ENCODE data around the gene ELFN1.

ELFN1 gene

DNA sequence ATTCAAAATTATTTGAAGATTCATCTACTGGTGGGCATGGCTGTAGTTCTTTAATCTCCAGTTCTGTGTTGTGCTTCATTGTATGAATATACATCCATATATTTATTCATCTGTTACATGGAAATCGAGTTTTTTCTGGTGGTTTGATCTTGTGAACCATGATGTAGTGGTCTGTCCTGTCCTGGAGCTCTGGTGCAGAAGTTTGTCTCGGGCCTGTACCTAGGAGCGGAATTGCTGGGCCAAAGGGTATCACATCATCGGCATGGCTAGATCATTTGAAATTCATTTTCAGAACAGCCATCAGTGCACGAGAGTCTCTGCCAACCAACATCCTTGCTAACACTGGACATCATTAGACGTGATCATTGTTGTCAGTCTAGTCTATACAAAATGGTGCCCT is 107.0 kb downstream of the ELFN1 start:
- Histone ChIP-seq H3K9me2 (replicated peaks; ENCODE audit: low read depth, low read length) (no peaks in the 10 kb centered on the region), H3K9me3 (ENCODE audit: insufficient read depth, low read depth, low read length) (no peaks in the 10 kb centered on the region; the same call in 1 of the 2 replicates), H3K4me1 (ENCODE audit: insufficient read depth, low read length, poor library complexity, severe bottlenecking) (no peaks in the 10 kb centered on the region), H3F3A (ENCODE audit: low read depth) (no peaks in the 10 kb centered on the region), H3K79me2 (ENCODE audit: insufficient read depth, low read length) (no peaks in the 10 kb centered on the region), H3K9ac (ENCODE audit: low read depth, low read length, poor library complexity, severe bottlenecking) (no peak overlapping the region), H4K20me1 (ENCODE audit: insufficient read depth, low read length, poor library complexity, severe bottlenecking) (no peaks in the 10 kb centered on the region), H3K36me3 (ENCODE audit: insufficient read depth, low read length) (no peaks in the 10 kb centered on the region), H3K4me3 (ENCODE audit: low read length, poor library complexity, severe bottlenecking) (no peak overlapping the region), H3K27me3 (ENCODE audit: insufficient read depth, low read length, poor library complexity, severe bottlenecking) (no peaks in the 10 kb centered on the region), H2AFZ (ENCODE audit: low read length) (no peak overlapping the region), H3K4me2 (ENCODE audit: low read depth, low read length, poor library complexity, severe bottlenecking) (no peak overlapping the region)
- no peak for TF ChIP-seq EZH2phosphoT487 (IDR thresholded peaks at IDR 0.05; ENCODE audit: borderline replicate concordance)
- TF ChIP-seq, protein P1, sequence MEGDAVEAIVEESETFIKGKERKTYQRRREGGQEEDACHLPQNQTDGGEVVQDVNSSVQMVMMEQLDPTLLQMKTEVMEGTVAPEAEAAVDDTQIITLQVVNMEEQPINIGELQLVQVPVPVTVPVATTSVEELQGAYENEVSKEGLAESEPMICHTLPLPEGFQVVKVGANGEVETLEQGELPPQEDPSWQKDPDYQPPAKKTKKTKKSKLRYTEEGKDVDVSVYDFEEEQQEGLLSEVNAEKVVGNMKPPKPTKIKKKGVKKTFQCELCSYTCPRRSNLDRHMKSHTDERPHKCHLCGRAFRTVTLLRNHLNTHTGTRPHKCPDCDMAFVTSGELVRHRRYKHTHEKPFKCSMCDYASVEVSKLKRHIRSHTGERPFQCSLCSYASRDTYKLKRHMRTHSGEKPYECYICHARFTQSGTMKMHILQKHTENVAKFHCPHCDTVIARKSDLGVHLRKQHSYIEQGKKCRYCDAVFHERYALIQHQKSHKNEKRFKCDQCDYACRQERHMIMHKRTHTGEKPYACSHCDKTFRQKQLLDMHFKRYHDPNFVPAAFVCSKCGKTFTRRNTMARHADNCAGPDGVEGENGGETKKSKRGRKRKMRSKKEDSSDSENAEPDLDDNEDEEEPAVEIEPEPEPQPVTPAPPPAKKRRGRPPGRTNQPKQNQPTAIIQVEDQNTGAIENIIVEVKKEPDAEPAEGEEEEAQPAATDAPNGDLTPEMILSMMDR (conservative IDR thresholded peaks at IDR 0.05; ENCODE audit: low read length), result no peak

DNA sequence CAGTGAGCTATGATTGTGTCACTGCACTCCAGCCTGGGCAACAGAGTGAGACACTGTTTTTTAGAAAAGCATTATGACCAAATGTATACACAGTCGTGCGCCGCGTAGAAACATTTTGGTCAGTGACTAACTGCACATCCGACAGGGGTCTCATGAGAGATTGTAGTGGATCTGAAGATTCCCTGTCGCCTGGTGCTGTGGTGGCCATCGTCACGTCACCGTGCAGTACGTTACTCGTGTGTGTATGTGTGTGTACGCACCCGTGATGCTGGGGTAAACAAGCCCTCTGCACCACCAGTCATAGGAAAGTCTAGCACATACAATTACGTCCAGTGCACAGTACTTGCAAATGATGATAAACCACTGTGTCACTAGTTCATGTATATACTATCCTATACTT is 109.4 kb downstream of the ELFN1 start:
- H3K4me3 ChIP-seq (ENCODE audit: low read length, poor library complexity, severe bottlenecking), result no peak overlapping the region
- H3F3A ChIP-seq (ENCODE audit: low read depth), result no peaks in the 10 kb centered on the region
- no peak overlapping the region for H3K4me2 ChIP-seq (ENCODE audit: low read depth, low read length, poor library complexity, severe bottlenecking)
- no peaks in the 10 kb centered on the region for H4K20me1 ChIP-seq (ENCODE audit: insufficient read depth, low read length, poor library complexity, severe bottlenecking)
- no peak overlapping the region for H3K9ac ChIP-seq (ENCODE audit: low read depth, low read length, poor library complexity, severe bottlenecking)
- H2AFZ ChIP-seq (ENCODE audit: low read length), result no peak overlapping the region
- H3K36me3 ChIP-seq (ENCODE audit: insufficient read depth, low read length), result no peaks in the 10 kb centered on the region
- H3K9me2 ChIP-seq (replicated peaks; ENCODE audit: low read depth, low read length), result no peaks in the 10 kb centered on the region
- no peaks in the 10 kb centered on the region for H3K27me3 ChIP-seq (ENCODE audit: insufficient read depth, low read length, poor library complexity, severe bottlenecking)
- TF ChIP-seq, protein P1 (conservative IDR thresholded peaks at IDR 0.05; ENCODE audit: low read length), result no peak
- no peak for TF ChIP-seq EZH2phosphoT487 (IDR thresholded peaks at IDR 0.05; ENCODE audit: borderline replicate concordance)
- H3K79me2 ChIP-seq (ENCODE audit: insufficient read depth, low read length), result no peaks in the 10 kb centered on the region
- no peaks in the 10 kb centered on the region for H3K9me3 ChIP-seq (ENCODE audit: insufficient read depth, low read depth, low read length)
- H3K4me1 ChIP-seq (ENCODE audit: insufficient read depth, low read length, poor library complexity, severe bottlenecking), result no peaks in the 10 kb centered on the region

DNA sequence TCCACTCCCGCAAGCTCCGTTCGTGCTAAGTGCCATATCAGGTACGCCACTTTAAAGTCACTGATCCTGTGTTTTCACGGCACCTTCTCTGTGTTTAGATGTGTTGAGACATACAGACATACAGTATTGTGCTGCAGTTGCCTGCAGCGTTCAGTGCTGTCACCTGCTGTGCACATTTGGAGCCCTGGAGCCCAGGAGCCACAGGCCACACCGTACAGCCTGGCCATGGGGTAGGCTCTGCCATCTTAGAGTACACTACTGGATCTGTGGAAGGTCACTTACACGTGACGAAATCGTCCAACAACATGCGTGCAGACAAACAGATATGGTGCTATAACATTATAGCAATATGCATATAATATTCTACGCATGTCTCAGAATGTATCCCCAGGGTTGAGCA is 111.3 kb downstream of the ELFN1 start:
- Histone ChIP-seq H4K20me1 (ENCODE audit: insufficient read depth, low read length, poor library complexity, severe bottlenecking) (no peaks in the 10 kb centered on the region), H3K4me3 (ENCODE audit: low read length, poor library complexity, severe bottlenecking) (no peak overlapping the region), H3K4me1 (ENCODE audit: insufficient read depth, low read length, poor library complexity, severe bottlenecking) (no peaks in the 10 kb centered on the region), H3K36me3 (ENCODE audit: insufficient read depth, low read length) (no peaks in the 10 kb centered on the region), H3K79me2 (ENCODE audit: insufficient read depth, low read length) (no peaks in the 10 kb centered on the region), H2AFZ (ENCODE audit: low read length) (no peak overlapping the region), H3K9me2 (replicated peaks; ENCODE audit: low read depth, low read length) (no peaks in the 10 kb centered on the region), H3K9ac (ENCODE audit: low read depth, low read length, poor library complexity, severe bottlenecking) (no peak overlapping the region), H3K27me3 (ENCODE audit: insufficient read depth, low read length, poor library complexity, severe bottlenecking) (no peaks in the 10 kb centered on the region), H3F3A (ENCODE audit: low read depth) (no peaks in the 10 kb centered on the region), H3K9me3 (ENCODE audit: insufficient read depth, low read depth, low read length) (no peaks in the 10 kb centered on the region; the same call in 1 of the 2 replicates), H3K4me2 (ENCODE audit: low read depth, low read length, poor library complexity, severe bottlenecking) (no peak overlapping the region)
- TF ChIP-seq, protein P1 (conservative IDR thresholded peaks at IDR 0.05; ENCODE audit: low read length), result no peak
- TF ChIP-seq EZH2phosphoT487 (IDR thresholded peaks at IDR 0.05; ENCODE audit: borderline replicate concordance), result no peak

All from Loucy (cell line).